Left forelimb (tissue), 1 donor: ENCODE results near the gene KRT38.
"Not testable (repeated sequence)": the region's sequence is repeated elsewhere in the genome, so short reads cannot be mapped to it uniquely, and the experiment has no call there.

ENCODE experiments used
- DNase-seq: peaks from one replicate; pipeline ENCODE4 v3.0.0-alpha.2; 2018; ENCODE audit warnings: low spot score

Gene KRT38

DNA sequence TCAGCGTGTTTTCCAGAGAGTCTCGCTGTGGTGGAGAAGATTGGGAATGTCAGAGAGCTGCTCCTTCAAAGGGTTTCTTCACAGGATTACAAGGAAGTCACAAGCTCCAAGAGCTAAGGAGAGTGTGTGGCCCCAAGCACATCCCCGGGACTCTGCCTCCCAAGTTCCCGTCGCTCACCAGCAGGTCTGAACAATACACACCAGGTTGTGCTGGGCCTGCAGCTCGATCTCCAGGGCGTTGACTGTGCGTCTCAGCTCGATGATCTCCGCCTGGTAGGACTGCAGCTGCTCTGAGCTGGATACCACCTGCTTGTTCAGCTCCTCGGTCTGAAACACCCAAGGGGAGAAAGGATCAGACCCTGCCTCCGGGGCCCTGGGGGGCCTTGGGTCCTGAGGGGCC lies 45.7 kb downstream of the KRT38 start:
- not testable (repeated sequence) for DNase-seq

- no peak for DNase-seq
Measured at GRCh38 chr17:41394254-41394996, 46.4 kb downstream of the KRT38 start.

DNA sequence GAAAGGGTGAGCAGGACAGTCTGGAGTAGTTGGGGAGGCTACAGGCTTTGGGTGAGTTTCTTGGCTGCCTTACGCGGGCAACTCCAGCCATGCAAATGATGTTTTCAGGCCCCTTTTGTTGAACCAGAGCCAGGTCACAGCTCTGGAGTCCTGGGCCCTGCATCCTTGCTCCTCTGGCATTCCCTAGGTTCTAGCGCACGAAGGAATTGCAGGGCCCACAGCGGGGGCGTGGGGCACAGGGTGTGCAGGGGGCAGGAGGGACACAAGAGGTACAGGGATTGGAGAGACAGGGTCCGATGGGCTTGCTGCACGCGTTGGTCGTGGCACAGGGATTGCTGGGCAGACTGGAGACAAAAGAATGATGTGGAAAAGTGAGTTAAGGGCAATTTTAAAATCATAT lies 47.0 kb downstream of the KRT38 start:
- no peak for DNase-seq

GRCh38 chr17:41393294-41393693 lies 47.5 kb downstream of the KRT38 start:
- DNase-seq = no peak

DNA sequence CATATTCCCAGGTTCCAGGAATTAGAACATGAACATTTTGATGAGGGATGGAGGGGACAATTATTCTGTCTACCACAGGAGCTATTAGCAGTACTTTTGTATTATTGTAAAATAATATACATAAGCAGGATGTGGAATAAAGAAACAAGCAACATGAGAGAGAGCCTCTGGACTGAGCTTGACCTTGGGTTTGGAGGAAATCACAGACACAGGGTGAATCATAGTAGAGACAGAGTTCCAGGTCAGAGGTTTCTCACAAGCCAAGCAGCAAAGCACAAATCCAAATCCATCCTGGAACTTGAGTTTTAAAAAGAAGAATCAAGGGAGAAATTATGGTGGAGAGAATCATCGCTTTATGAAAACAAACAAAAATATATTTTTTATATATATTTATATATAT lies 48.5 kb downstream of the KRT38 start:
- DNase-seq = no peak

GRCh38 chr17:41391535-41391934 lies 49.2 kb downstream of the KRT38 start:
- no peak for DNase-seq

GRCh38 chr17:41390411-41390938 lies 50.3 kb downstream of the KRT38 start:
- DNase-seq = no peak

DNA sequence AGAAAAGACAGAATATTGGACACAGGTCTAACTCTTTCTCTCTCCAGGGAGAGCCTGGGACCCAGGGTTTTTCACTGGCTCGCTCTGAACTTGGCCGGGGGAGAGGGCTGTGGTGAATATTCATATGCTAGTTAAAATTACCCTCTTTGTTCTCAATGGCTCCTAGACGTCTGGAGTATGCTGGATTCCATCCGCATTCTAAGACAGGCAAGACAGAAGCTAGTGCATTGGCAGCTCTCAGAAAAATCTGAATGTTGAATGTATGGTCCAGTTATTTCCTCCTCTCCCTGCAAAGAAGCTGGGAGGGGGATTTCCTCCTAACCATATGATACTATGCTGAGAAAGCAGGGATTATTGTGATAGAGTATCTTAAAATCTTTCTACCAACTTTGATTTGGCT lies 53.1 kb downstream of the KRT38 start:
- no peak for DNase-seq

DNA sequence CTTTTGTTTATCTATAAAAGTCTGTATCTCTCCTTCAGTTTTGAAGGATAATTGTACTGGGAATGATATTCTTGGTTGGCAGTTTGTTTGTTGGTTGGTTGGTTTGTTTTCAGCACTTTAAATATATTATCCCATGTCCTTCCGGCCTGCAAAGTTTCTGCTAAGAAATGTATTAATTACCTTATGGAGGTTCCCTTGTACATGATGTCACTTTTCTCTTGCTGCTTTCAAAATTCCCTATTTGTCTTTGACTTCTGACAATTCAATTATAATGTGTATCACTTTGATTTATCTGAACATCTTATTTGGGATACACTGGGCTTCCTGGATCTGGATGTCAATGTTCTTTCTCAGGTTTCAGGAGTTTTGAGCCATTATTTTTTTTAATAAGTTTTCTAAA lies 54.6 kb downstream of the KRT38 start:
- no peak for DNase-seq
